ENCODE data around the gene INHBE.

- TF ChIP-seq POLR2AphosphoS5 (IDR thresholded peaks at IDR 0.05) (no peak), POLR2A (IDR thresholded peaks at IDR 0.05) (no peak), CTCF (IDR thresholded peaks at IDR 0.05) (no peak), EP300 (IDR thresholded peaks at IDR 0.05) (no peak)
These were observed 26.6 kb downstream of the INHBE start for GRCh38 chr12:57481671-57482070.

Measured in stomach (tissue), 4 donors.